Measurements from ENCODE around the gene SCAF1.

SCAF1 gene

DNA sequence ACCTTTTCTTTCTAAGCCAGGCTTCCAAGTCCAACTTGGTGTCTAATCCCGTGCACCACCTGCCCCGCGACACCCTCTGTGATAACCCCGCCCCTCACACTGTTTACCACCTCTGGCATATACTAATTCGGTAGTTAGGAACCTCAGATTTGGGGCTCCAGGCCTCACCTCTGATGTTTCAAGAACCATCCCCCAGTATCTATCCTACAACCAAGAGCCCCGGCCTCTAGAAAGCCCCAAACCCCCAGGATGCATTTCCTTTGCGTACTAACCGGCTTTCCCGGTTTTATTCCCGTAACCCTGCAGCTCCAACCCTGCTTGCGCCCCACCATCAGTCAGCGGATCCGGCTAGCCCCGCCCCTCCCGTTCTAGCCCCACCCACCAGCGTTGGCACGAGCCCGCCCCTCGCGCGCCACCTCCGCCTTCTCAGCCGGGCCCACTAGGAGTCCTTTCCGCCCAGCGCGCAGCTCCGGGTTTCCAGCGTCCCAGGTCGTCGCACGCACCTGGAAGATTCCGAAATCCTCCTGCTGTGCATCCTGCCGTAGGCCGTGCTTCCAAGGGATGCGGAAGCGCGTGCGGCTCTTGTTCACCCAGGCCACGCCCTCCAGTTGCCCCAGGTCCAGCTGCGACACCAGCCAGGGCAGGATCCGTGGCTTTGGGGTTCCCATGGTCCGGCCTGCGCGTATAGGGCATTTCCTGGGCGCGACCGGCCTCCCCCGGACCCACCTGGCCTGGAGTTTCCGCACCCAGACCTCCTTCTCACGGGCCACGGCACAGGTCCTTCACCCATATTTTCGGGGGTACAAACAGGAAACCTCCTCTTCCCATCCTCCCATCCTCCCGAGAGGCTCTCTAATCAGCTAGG lies 22.4 kb downstream of the SCAF1 start:
- Histone ChIP-seq H3K4me3 (ENCODE audit: low read length) (peak overlapping the region; percentile 99), H4K8ac (ENCODE audit: low read depth, low read length) (no peak overlapping the region), H3K36me3 (ENCODE audit: control insufficient read depth, insufficient read depth, low read length) (peaks cover 8% of the 10 kb centered on the region), H2BK15ac (replicated peaks; ENCODE audit: low read depth) (no peak overlapping the region), H3K4me2 (ENCODE audit: low read length) (peak overlapping the region; percentile 100), H3K23ac (ENCODE audit: low read length) (peak overlapping the region; percentile 94), H3K4me1 (ENCODE audit: control insufficient read depth, low read depth, low read length) (peaks cover 2% of the 10 kb centered on the region), H3K79me2 (ENCODE audit: control insufficient read depth, insufficient read depth, low read length) (peaks cover 19% of the 10 kb centered on the region), H3K27ac (ENCODE audit: low read depth, low read length) (peak overlapping the region; percentile 55), H3K56ac (ENCODE audit: low read length) (peak overlapping the region; percentile 99), H3K9ac (ENCODE audit: low read length) (peak overlapping the region; percentile 99), H2AK5ac (ENCODE audit: low read length) (peak overlapping the region; percentile 99), H3K79me1 (ENCODE audit: low read length) (peaks cover 17% of the 10 kb centered on the region), H2BK120ac (ENCODE audit: low read depth, low read length) (no peak overlapping the region), H3K27me3 (ENCODE audit: insufficient read depth, low read length, poor library complexity) (no peaks in the 10 kb centered on the region), H2BK5ac (ENCODE audit: low read length) (peak overlapping the region; percentile 78), H4K5ac (ENCODE audit: low read length) (no peak overlapping the region), H3K18ac (ENCODE audit: low read length) (no peak overlapping the region), H3K4ac (ENCODE audit: low read depth, low read length) (no peak overlapping the region)
- WGBS (ENCODE audit: extremely low coverage, insufficient coverage, low lambda C conversion rate) = no CpG with 5 or more reads among the region's 53 CpGs
- peak; percentile 92 for DNase-seq

DNA sequence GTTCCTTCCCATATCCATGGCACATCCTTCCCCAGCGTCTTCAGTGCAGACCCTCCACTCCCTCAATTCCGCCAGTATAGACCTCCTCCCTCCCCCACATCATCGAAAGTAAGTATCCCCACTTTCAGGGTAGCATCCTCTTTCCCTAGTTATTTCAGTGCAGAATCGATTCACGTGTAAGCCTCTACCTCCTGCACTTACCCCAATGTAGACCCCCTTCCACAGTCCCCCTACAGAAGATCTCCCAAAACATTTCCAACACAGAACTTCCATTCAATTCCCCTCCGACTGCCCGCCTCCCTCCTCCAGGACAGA lies 23.0 kb downstream of the SCAF1 start:
- no CpG with 5 or more reads among the region's 7 CpGs for WGBS (ENCODE audit: extremely low coverage, insufficient coverage, low lambda C conversion rate)
- peak overlapping the region; percentile 55 for H3K27ac ChIP-seq (ENCODE audit: low read depth, low read length)
- peak; percentile 32 for DNase-seq

DNA sequence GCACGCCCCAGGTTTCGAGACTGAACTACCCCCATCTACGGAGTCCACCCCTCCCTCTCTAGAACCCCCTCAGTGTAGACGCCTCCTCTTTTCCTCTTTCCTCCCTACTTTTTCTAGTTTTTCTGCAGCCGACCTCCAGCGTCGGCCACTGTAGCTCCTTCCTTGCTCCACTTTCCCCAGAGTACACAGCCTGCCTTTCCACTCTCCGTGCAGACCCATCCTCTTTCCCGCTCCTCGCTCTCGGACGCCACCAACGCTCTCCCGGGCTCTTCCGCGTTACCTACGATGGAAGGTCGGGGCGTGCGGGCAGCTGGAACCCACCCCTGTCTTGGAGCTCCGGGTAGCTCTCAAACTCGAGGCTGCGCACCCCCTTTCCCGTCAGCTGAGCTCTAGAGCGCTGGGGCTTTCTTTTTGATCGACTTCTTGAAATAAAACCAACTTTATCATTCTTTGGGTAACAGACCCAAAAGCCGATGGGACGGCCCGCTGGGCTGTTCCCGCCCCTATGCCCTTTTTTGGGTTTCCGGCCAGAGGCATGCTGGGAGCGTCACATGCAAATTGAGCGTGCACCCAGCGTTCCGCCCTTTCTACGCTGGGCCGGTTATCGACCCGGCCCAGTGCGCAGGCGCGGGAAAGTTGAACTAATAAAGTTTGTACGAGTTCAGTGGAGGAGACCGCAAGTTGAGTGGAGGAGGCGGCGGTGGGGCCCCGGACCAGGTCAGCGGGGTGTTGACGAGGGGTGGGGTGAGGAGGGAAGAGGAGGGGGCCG lies 23.5 kb downstream of the SCAF1 start, which contains the start of the genes BCL2L12 and IRF3:
Gene BCL2L12 (plus strand): TSS at position 583 of the 769 bp plus-strand sequence. CDS start 760 bp downstream, outside the sequence.
Gene IRF3 (minus strand): TSS at position 507 of the 769 bp plus-strand sequence. CDS start 1,019 bp downstream, outside the sequence.
- Histone ChIP-seq H3K56ac (ENCODE audit: low read length) (peak within 1 kb of the TSS; percentile 99), H3K9ac (ENCODE audit: low read length) (peak within 1 kb of the TSS; percentile 99), H4K5ac (ENCODE audit: low read length) (no peak within 1 kb of the TSS), H3K23ac (ENCODE audit: low read length) (peak within 1 kb of the TSS; percentile 95), H3K79me2 (ENCODE audit: control insufficient read depth, insufficient read depth, low read length) (peaks cover 19% of the 10 kb centered on the region), H3K27me3 (ENCODE audit: insufficient read depth, low read length, poor library complexity) (no peaks in the 10 kb centered on the region), H3K4me2 (ENCODE audit: low read length) (peak within 1 kb of the TSS; percentile 100), H2BK15ac (replicated peaks; ENCODE audit: low read depth) (no peak within 1 kb of the TSS), H3K18ac (ENCODE audit: low read length) (peak within 1 kb of the TSS; percentile 85), H3K4me1 (ENCODE audit: control insufficient read depth, low read depth, low read length) (peaks cover 2% of the 10 kb centered on the region), H3K27ac (ENCODE audit: low read depth, low read length) (peak within 1 kb of the TSS; percentile 55), H2BK120ac (ENCODE audit: low read depth, low read length) (no peak within 1 kb of the TSS), H2AK5ac (ENCODE audit: low read length) (peak within 1 kb of the TSS; percentile 99), H2BK5ac (ENCODE audit: low read length) (peak within 1 kb of the TSS; percentile 78), H3K4ac (ENCODE audit: low read depth, low read length) (peak within 1 kb of the TSS; percentile 77), H3K4me3 (ENCODE audit: low read length) (peak within 1 kb of the TSS; percentile 99), H3K36me3 (ENCODE audit: control insufficient read depth, insufficient read depth, low read length) (peaks cover 6% of the 10 kb centered on the region), H3K79me1 (ENCODE audit: low read length) (peaks cover 20% of the 10 kb centered on the region), H4K8ac (ENCODE audit: low read depth, low read length) (no peak within 1 kb of the TSS)
- no CpG with 5 or more reads among the region's 50 CpGs for WGBS (ENCODE audit: extremely low coverage, insufficient coverage, low lambda C conversion rate)
- DNase-seq = peak; percentile 97

More for the DNA sequence above, 23.0 kb downstream of the SCAF1 start:
- no peak overlapping the region for H3K4ac ChIP-seq (ENCODE audit: low read depth, low read length)
- no peak overlapping the region for H4K8ac ChIP-seq (ENCODE audit: low read depth, low read length)
- no peak overlapping the region for H4K5ac ChIP-seq (ENCODE audit: low read length)
- H3K79me1 ChIP-seq (ENCODE audit: low read length) = peaks cover 20% of the 10 kb centered on the region
- H3K4me1 ChIP-seq (ENCODE audit: control insufficient read depth, low read depth, low read length) = peaks cover 2% of the 10 kb centered on the region
- H3K23ac ChIP-seq (ENCODE audit: low read length) = peak overlapping the region; percentile 94
- H3K4me2 ChIP-seq (ENCODE audit: low read length) = peak overlapping the region; percentile 100
- H2AK5ac ChIP-seq (ENCODE audit: low read length) = peak overlapping the region; percentile 99
- peaks cover 6% of the 10 kb centered on the region for H3K36me3 ChIP-seq (ENCODE audit: control insufficient read depth, insufficient read depth, low read length)
- peak overlapping the region; percentile 99 for H3K4me3 ChIP-seq (ENCODE audit: low read length)
- no peak overlapping the region for H2BK15ac ChIP-seq (replicated peaks; ENCODE audit: low read depth)
- H3K9ac ChIP-seq (ENCODE audit: low read length) = peak overlapping the region; percentile 99
- no peak overlapping the region for H3K18ac ChIP-seq (ENCODE audit: low read length)
- peak overlapping the region; percentile 99 for H3K56ac ChIP-seq (ENCODE audit: low read length)
- H3K27me3 ChIP-seq (ENCODE audit: insufficient read depth, low read length, poor library complexity) = no peaks in the 10 kb centered on the region
- H2BK5ac ChIP-seq (ENCODE audit: low read length) = peak overlapping the region; percentile 78
- H3K79me2 ChIP-seq (ENCODE audit: control insufficient read depth, insufficient read depth, low read length) = peaks cover 19% of the 10 kb centered on the region
- no peak overlapping the region for H2BK120ac ChIP-seq (ENCODE audit: low read depth, low read length)

DNA sequence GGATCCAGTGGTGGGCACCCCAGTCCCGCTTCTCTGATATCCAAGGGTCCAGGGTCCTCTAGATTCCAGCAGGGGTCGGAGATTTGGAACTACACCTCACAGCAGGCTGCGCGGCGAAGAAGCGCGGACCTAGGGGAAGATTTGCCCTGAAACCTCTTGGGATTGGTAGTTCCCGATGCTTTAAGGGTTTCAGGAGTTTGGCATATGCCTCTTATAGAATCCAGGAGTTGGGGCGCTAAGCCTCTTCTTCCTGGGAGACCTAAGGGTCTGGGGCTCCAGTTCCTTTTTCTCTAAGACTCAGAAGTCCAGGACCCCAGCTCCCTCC lies 24.1 kb downstream of the SCAF1 start:
- no CpG with 5 or more reads among the region's 9 CpGs for whole genome bisulfite sequencing (ENCODE audit: extremely low coverage, insufficient coverage, low lambda C conversion rate)
- peak overlapping the region; percentile 89 for H3K4me2 ChIP-seq (ENCODE audit: low read length)
- no peak overlapping the region for H2BK15ac ChIP-seq (replicated peaks; ENCODE audit: low read depth)
- no peak overlapping the region for H2BK5ac ChIP-seq (ENCODE audit: low read length)
- peaks cover 5% of the 10 kb centered on the region for H3K36me3 ChIP-seq (ENCODE audit: control insufficient read depth, insufficient read depth, low read length)
- H3K27ac ChIP-seq (ENCODE audit: low read depth, low read length) = no peak overlapping the region
- H3K18ac ChIP-seq (ENCODE audit: low read length) = peak overlapping the region; percentile 85
- peaks cover 20% of the 10 kb centered on the region for H3K79me1 ChIP-seq (ENCODE audit: low read length)
- H3K4me3 ChIP-seq (ENCODE audit: low read length) = peak overlapping the region; percentile 45
- peaks cover 2% of the 10 kb centered on the region for H3K4me1 ChIP-seq (ENCODE audit: control insufficient read depth, low read depth, low read length)
- no peaks in the 10 kb centered on the region for H3K27me3 ChIP-seq (ENCODE audit: insufficient read depth, low read length, poor library complexity)
- H4K5ac ChIP-seq (ENCODE audit: low read length) = no peak overlapping the region
- no peak overlapping the region for H4K8ac ChIP-seq (ENCODE audit: low read depth, low read length)
- no peak overlapping the region for H2BK120ac ChIP-seq (ENCODE audit: low read depth, low read length)
- DNase-seq = no peak
- peak overlapping the region; percentile 68 for H3K9ac ChIP-seq (ENCODE audit: low read length)
- H3K56ac ChIP-seq (ENCODE audit: low read length) = peak overlapping the region; percentile 74
- peaks cover 19% of the 10 kb centered on the region for H3K79me2 ChIP-seq (ENCODE audit: control insufficient read depth, insufficient read depth, low read length)
- H3K23ac ChIP-seq (ENCODE audit: low read length) = no peak overlapping the region
- H3K4ac ChIP-seq (ENCODE audit: low read depth, low read length) = peak overlapping the region; percentile 77
- H2AK5ac ChIP-seq (ENCODE audit: low read length) = peak overlapping the region; percentile 72

DNA sequence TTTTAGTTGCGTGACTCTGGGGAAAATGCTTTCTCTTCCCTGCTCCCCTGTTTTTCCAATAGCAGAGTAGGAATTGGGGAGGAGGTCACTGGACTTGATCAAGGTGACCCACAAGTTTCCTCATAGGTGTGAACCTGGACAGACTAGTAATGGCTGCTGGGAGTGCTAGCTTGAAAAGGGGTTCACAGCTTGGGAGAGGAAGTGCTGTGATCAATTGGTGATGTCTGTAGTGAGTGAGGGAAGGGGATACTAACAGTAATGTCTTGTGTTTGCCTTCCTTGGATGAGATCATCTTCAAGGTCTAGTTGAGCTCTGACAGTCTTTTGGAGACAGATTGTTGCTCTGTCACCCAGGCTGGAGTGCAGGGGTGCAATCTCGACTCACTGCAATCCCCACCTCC lies 25.5 kb downstream of the SCAF1 start:
- Histone ChIP-seq H2AK5ac (ENCODE audit: low read length) (no peak overlapping the region), H3K36me3 (ENCODE audit: control insufficient read depth, insufficient read depth, low read length) (no peaks in the 10 kb centered on the region)
- no CpG with 5 or more reads among the region's 2 CpGs for WGBS (ENCODE audit: extremely low coverage, insufficient coverage, low lambda C conversion rate)

More for the DNA sequence above, 25.5 kb downstream of the SCAF1 start:
- Histone ChIP-seq H3K27ac (ENCODE audit: low read depth, low read length) (no peak overlapping the region), H3K79me2 (ENCODE audit: control insufficient read depth, insufficient read depth, low read length) (peaks cover 19% of the 10 kb centered on the region), H3K4me2 (ENCODE audit: low read length) (no peak overlapping the region), H3K79me1 (ENCODE audit: low read length) (peaks cover 20% of the 10 kb centered on the region), H3K23ac (ENCODE audit: low read length) (no peak overlapping the region), H3K4me3 (ENCODE audit: low read length) (no peak overlapping the region), H2BK15ac (replicated peaks; ENCODE audit: low read depth) (no peak overlapping the region), H3K4ac (ENCODE audit: low read depth, low read length) (no peak overlapping the region), H3K18ac (ENCODE audit: low read length) (no peak overlapping the region), H2BK120ac (ENCODE audit: low read depth, low read length) (no peak overlapping the region), H3K56ac (ENCODE audit: low read length) (no peak overlapping the region), H3K9ac (ENCODE audit: low read length) (peak overlapping the region; percentile 68), H3K27me3 (ENCODE audit: insufficient read depth, low read length, poor library complexity) (no peaks in the 10 kb centered on the region), H4K8ac (ENCODE audit: low read depth, low read length) (no peak overlapping the region), H4K5ac (ENCODE audit: low read length) (no peak overlapping the region), H3K4me1 (ENCODE audit: control insufficient read depth, low read depth, low read length) (peaks cover 2% of the 10 kb centered on the region), H2BK5ac (ENCODE audit: low read length) (no peak overlapping the region)
- DNase-seq = no peak

Measured in mesendoderm (in vitro differentiated cells).